Thymus (tissue), 11 donors: ENCODE data around the gene EGFL8. TPM values are rescaled to one million over a fixed set of nuclear protein-coding genes. Genes with fewer than 3 reads are reported as not detected.
A peak's percentile ranks its signal among the peaks of the same experiment; 100 is the strongest.
"Not testable (repeated sequence)": the region's sequence is repeated elsewhere in the genome, so short reads cannot be mapped to it uniquely, and the experiment has no call there.

Experiments used
- DNase-seq, 9 donors: peaks; one replicate each; pipeline ENCODE4 v3.0.0-alpha.2; 2013; ENCODE audit warnings: low spot score in 9 of 9, low read depth in 6 of 9, missing footprints in 1 of 9
- H3K27ac ChIP-seq, 2 donors: one replicate each; pipeline ENCODE4 v1.5.1; 2013; ENCODE audit warnings: control low read depth in 1 of 2, low read depth in 1 of 2, low read length in 1 of 2, mild to moderate bottlenecking in 1 of 2, moderate library complexity in 1 of 2
- H3K27me3 ChIP-seq, 2 donors: one replicate each; pipeline ENCODE4 v1.5.1; 2013; ENCODE audit warnings: low read length in 1 of 2; ENCODE audit not compliant: control insufficient read depth in 2 of 2, insufficient read depth in 1 of 2
- H3K36me3 ChIP-seq, 2 donors: one replicate each; pipeline ENCODE4 v1.5.1; 2013; ENCODE audit warnings: low read length in 1 of 2, mild to moderate bottlenecking in 1 of 2, moderate library complexity in 1 of 2; ENCODE audit not compliant: control insufficient read depth in 2 of 2, insufficient read depth in 2 of 2
- H3K4me1 ChIP-seq, 2 donors: one replicate each; pipeline ENCODE4 v1.5.1; 2013; ENCODE audit warnings: low read length in 2 of 2; ENCODE audit not compliant: control insufficient read depth in 2 of 2, insufficient read depth in 2 of 2
- H3K4me3 ChIP-seq, 2 donors: one replicate each; pipeline ENCODE4 v1.5.1; 2013; ENCODE audit warnings: low read length in 2 of 2, control low read depth in 1 of 2, mild to moderate bottlenecking in 1 of 2
- H3K9me3 ChIP-seq, 2 donors: one replicate each; pipeline ENCODE4 v1.5.1; 2013; ENCODE audit warnings: low read length in 1 of 2, mild to moderate bottlenecking in 1 of 2; ENCODE audit not compliant: control insufficient read depth in 2 of 2, insufficient read depth in 1 of 2
- WGBS: extraction: QIAGEN DNeasy Blood & Tissue Kit; methylation state at CpG from one replicate; pipeline ENCODE4 v1.1.7; 2013; 5-methylcytosine and 5-hydroxymethylcytosine counted together
- polyA plus RNA-seq: library from polyadenylated mRNA; stranded (reverse); fragments of 200-250 nt; gene quantifications from one replicate; pipeline ENCODE4 v1.2.3, GENCODE V29; 2013
- total RNA-seq: library from RNA; stranded (reverse); fragments of 120-200 nt; gene quantifications from one replicate; pipeline ENCODE4 v1.2.4, GENCODE V29; 2013
- donor health status: healthy.

EGFL8 gene
- total and polyA plus RNA-seq, 2 donors: 10.5 to 31.9 TPM

- DNase-seq: no peak
- Histone ChIP-seq H3K36me3 (no peaks in the 10 kb centered on the region), H3K9me3 (no peaks in the 10 kb centered on the region), H3K27me3 (no peaks in the 10 kb centered on the region), H3K27ac (no peak overlapping the region), H3K4me1 (peaks cover 0 to 20% of the 10 kb centered on the region in 2 donors), H3K4me3 (no peak overlapping the region)
- 96% methylated on average over 9 of the region's 9 CpGs for WGBS
These were observed 39.3 kb downstream of the EGFL8 start for GRCh38 chr6:32203426-32204267.

GRCh38 chr6:32204268-32204715, 39.9 kb downstream of the EGFL8 start:
- Histone ChIP-seq H3K27me3 (no peaks in the 10 kb centered on the region), H3K9me3 (no peaks in the 10 kb centered on the region), H3K27ac (no peak overlapping the region), H3K4me1 (peaks cover 0 to 20% of the 10 kb centered on the region in 2 donors), H3K36me3 (no peaks in the 10 kb centered on the region), H3K4me3 (no peak overlapping the region)
- 96% methylated on average over 3 of the region's 3 CpGs for WGBS
- no peak for DNase-seq

DNA sequence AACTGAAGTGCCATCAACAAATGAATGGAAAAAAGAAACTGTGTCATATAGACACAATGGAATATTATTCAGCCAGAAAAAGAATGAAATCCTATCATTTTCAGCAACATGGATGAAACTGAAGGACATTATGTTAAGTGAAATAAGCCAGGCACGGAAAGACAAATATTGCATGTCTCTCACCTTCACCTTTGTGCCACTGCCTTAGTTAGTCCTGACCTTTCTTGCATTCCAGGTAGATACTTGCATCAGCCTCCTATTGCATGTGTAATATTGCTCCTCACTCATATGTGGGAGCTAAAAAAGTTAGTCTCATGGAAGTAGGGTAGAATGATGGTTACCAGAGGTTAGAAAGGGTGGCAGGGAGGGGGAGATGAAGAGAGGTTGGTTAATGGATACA, 44.6 kb downstream of the EGFL8 start:
- no peak for DNase-seq
- H3K9me3 ChIP-seq: no peaks in the 10 kb centered on the region
- no peak overlapping the region for H3K4me3 ChIP-seq
- WGBS: 94% methylated on average over 1 of the region's 1 CpG
- H3K27ac ChIP-seq: no peak overlapping the region
- H3K27me3 ChIP-seq: no peaks in the 10 kb centered on the region
- H3K36me3 ChIP-seq: no peaks in the 10 kb centered on the region
- H3K4me1 ChIP-seq: peaks cover 0 to 6% of the 10 kb centered on the region in 2 donors

DNA sequence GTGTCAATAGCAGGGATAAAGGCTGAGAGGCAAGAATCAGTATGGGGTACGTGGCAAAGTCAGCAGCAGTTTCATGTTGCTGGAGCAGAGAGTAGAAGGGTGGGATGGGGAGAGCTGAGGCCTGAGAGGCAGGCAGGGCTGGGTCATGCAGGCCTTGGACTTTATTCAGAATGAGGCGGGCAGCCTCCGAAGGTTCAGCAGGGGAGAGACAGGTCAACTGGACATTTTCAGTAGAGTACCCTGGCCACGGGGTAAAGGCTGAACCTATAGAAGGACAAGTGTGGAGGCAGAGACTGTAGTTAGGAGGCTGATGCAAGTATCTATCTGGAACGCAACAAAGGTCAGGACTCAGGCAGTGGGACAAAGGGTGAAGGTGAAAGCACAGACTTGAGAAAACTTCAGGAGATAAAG, 45.8 kb downstream of the EGFL8 start:
- Histone ChIP-seq H3K27ac (no peak overlapping the region), H3K4me3 (no peak overlapping the region), H3K36me3 (no peaks in the 10 kb centered on the region), H3K4me1 (peaks cover 0 to 17% of the 10 kb centered on the region in 2 donors), H3K27me3 (no peaks in the 10 kb centered on the region), H3K9me3 (no peaks in the 10 kb centered on the region)
- 93% methylated on average over 5 of the region's 5 CpGs for WGBS
- DNase-seq: no peak

DNA sequence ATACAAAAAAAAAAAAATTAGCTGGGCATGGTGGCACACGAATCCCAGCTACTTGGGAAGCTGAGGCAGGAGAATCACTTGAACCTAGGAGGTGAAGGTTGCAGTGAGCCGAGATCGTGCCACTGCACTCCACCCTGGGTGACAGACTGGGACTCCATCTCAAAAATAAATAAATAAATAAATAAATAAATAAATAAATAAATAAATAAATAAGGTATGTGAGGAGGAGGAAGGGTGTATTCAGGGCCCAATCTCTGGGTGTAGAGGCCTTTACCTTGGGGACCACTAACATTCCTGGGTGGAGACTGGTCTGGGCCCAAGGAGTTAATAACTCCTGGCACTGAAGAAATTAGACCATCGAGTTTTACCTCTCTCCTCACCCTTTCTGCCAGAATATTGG, 47.0 kb downstream of the EGFL8 start:
- H3K27me3 ChIP-seq, DNase-seq, H3K27ac ChIP-seq, H3K9me3 ChIP-seq, H3K36me3 ChIP-seq, H3K4me3 ChIP-seq: not testable (repeated sequence)
- H3K4me1 ChIP-seq: peaks cover 0 to 17% of the 10 kb centered on the region in 2 donors
- 92% methylated on average over 4 of the region's 4 CpGs for WGBS

DNA sequence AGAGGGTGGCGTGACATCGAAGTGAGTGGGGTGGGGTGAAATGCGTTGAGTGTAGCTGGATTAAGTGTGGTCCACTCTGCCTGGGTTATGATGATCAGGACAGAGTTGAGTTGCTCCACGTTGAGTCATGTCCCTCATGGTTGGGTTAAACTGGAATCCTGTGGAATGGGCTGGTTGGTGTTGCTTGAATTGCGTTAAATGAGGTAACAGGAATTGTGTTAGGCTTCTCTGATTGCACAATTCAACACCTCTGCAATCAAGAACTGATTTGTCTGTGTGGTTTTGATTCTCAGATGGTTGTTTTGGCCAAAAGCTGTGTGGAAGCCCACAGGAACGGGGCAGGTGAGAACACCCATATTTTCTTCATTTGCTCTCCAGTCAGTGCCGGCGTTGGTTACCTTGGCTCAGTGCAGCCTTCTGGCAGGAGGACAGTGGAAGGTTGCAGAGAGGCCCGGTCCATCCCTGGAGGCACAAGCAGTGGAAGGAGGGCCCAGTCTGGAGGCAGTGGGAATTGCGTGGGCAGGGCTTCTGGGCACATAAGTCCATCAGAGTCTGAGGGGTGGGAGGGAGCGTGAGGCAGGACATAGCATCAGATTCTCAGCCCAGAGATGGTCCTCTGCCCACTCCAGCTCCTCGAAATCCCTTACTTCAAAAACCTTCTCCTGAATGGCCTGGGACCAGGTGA, 47.8 kb downstream of the EGFL8 start:
- no peak for DNase-seq
- Histone ChIP-seq H3K27me3 (no peaks in the 10 kb centered on the region), H3K27ac (no peak overlapping the region), H3K36me3 (no peaks in the 10 kb centered on the region), H3K9me3 (no peaks in the 10 kb centered on the region), H3K4me1 (peaks cover 0 to 17% of the 10 kb centered on the region in 2 donors), H3K4me3 (no peak overlapping the region)
- 85% methylated on average over 12 of the region's 12 CpGs for WGBS

GRCh38 chr6:32213649-32214048, 49.3 kb downstream of the EGFL8 start:
- H3K4me1 ChIP-seq: peaks cover 0 to 17% of the 10 kb centered on the region in 2 donors
- no peaks in the 10 kb centered on the region for H3K36me3 ChIP-seq
- WGBS: 93% methylated on average over 6 of the region's 6 CpGs

DNA sequence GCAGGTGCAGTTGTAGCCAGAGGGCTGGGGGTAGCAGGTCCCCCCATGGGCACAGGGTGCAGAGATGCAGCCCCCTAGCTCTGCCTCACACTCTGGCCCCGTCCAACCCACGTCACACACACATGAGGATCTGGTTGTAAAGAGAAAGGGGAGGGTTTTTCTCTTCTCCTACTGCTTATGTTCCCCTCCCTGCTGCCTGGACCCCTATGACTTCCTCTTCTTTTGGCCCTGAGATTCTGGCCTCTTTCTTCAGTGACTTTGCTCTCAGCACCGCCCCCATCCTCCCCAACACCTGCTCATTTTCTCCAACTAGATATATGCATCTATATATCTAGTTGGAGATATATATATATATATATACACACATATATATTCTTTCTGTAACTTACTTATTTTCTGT, 49.7 kb downstream of the EGFL8 start:
- DNase-seq: peak in 1 of 9 donors; percentile 47
- H3K9me3 ChIP-seq: no peaks in the 10 kb centered on the region
- WGBS: 44% methylated on average over 3 of the region's 3 CpGs
- H3K4me1 ChIP-seq: peaks cover 0 to 17% of the 10 kb centered on the region in 2 donors
- H3K27me3 ChIP-seq: no peaks in the 10 kb centered on the region
- peak overlapping the region in 1 of 2 donors; percentile 61 for H3K27ac ChIP-seq
- H3K4me3 ChIP-seq: no peak overlapping the region
- no peaks in the 10 kb centered on the region for H3K36me3 ChIP-seq

More at GRCh38 chr6:32213649-32214048, 49.3 kb downstream of the EGFL8 start:
- H3K27ac ChIP-seq: no peak overlapping the region
- no peaks in the 10 kb centered on the region for H3K9me3 ChIP-seq
- no peak overlapping the region for H3K4me3 ChIP-seq
- no peak for DNase-seq
- no peaks in the 10 kb centered on the region for H3K27me3 ChIP-seq

DNA sequence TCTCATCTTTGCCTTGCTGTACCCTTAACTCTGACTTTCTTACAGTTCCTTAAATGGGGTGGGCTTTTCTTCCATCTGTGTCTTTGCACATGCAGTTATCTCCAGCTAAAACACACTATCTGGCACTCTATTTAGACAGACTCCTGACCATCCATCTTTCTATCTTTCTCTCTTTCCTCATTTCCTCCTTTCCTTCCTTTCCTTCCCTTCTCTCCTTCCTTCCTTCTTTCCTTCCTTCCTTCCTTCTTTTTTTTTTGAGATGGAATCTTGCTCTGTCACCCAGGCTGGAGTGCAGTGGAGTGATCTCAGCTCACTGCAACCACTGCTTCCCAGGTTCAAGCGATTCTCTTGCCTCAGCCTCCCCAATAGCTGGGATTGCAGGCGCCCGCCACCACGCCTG, 51.2 kb downstream of the EGFL8 start:
- 98% methylated on average over 4 of the region's 4 CpGs for WGBS
- H3K4me1 ChIP-seq: peaks cover 0 to 17% of the 10 kb centered on the region in 2 donors
- no peak overlapping the region for H3K4me3 ChIP-seq
- H3K27me3 ChIP-seq: no peaks in the 10 kb centered on the region
- no peaks in the 10 kb centered on the region for H3K9me3 ChIP-seq
- DNase-seq: no peak
- H3K36me3 ChIP-seq: no peaks in the 10 kb centered on the region
- no peak overlapping the region for H3K27ac ChIP-seq
